GM23248 (cell line): ENCODE results near the gene NBEAL2. TPM values are rescaled to one million over a fixed set of nuclear protein-coding genes. Genes with fewer than 3 reads are reported as not detected.

Experiments
- DNase-seq: peaks from one replicate; pipeline ENCODE4 v3.0.0-alpha.2; 2015
- H2AFZ ChIP-seq: fragments of 200-600 bp; sonication (generic); 2 replicates; pipeline ENCODE4 v1.6.1; 2016; ENCODE audit warnings: antibody characterized with exemption
- H3F3A ChIP-seq: fragments of 200-600 bp; sonication (generic); 2 replicates; pipeline ENCODE4 v1.6.1; 2016; ENCODE audit warnings: mild to moderate bottlenecking, antibody characterized with exemption, mixed run types; ENCODE audit not compliant: insufficient read depth
- H3K27ac ChIP-seq: fragments of 200-600 bp; sonication (generic); 2 replicates; pipeline ENCODE4 v1.5.1; 2016; ENCODE audit warnings: mild to moderate bottlenecking
- H3K27me3 ChIP-seq: fragments of 200-600 bp; sonication (generic); replicated peaks from 2 replicates; pipeline ENCODE4 v1.6.1; 2016; ENCODE audit warnings: mild to moderate bottlenecking; ENCODE audit not compliant: insufficient read depth
- H3K36me3 ChIP-seq: fragments of 200-600 bp; sonication (generic); 2 replicates; pipeline ENCODE4 v1.6.1; 2016; ENCODE audit warnings: low read depth, mild to moderate bottlenecking
- H3K4me1 ChIP-seq: fragments of 200-600 bp; sonication (generic); 2 replicates; pipeline ENCODE4 v1.6.1; 2016; ENCODE audit warnings: mild to moderate bottlenecking; ENCODE audit not compliant: insufficient read depth
- H3K4me2 ChIP-seq: fragments of 200-600 bp; sonication (generic); one replicate; pipeline ENCODE4 v1.6.1; 2016; ENCODE audit warnings: mild to moderate bottlenecking; ENCODE audit not compliant: unreplicated experiment
- H3K4me3 ChIP-seq: fragments of 200-600 bp; sonication (generic); 2 replicates; pipeline ENCODE4 v1.5.1; 2016; ENCODE audit warnings: mild to moderate bottlenecking
- H3K79me2 ChIP-seq: fragments of 200-600 bp; sonication (generic); 2 replicates; pipeline ENCODE4 v1.6.1; 2016; ENCODE audit warnings: mild to moderate bottlenecking; ENCODE audit not compliant: insufficient read depth
- H3K9ac ChIP-seq: fragments of 200-600 bp; sonication (generic); 2 replicates; pipeline ENCODE4 v1.6.1; 2016; ENCODE audit warnings: mild to moderate bottlenecking
- H3K9me2 ChIP-seq: fragments of 200-600 bp; sonication (generic); 2 replicates; pipeline ENCODE4 v1.6.1; 2016; ENCODE audit warnings: mixed run types, mild to moderate bottlenecking, moderate library complexity; ENCODE audit not compliant: insufficient read depth
- H3K9me3 ChIP-seq: fragments of 200-600 bp; sonication (generic); one replicate; pipeline ENCODE4 v1.6.1; 2017; ENCODE audit warnings: low read depth
- H4K20me1 ChIP-seq: fragments of 200-600 bp; sonication (generic); 2 replicates; pipeline ENCODE4 v1.6.0; 2016; ENCODE audit not compliant: insufficient read depth
- EZH2 ChIP-seq: fragments of 200-600 bp; sonication (generic); IDR thresholded peaks from 2 replicates; pipeline ENCODE4 v1.6.1; 2018; ENCODE audit warnings: antibody characterized with exemption, mild to moderate bottlenecking; ENCODE audit not compliant: insufficient read depth, poor library complexity, severe bottlenecking
- EZH2phosphoT487 ChIP-seq: fragments of 200-600 bp; sonication (generic); IDR thresholded peaks from 2 replicates; pipeline ENCODE4 v1.6.1; 2018; ENCODE audit warnings: antibody characterized with exemption, moderate library complexity, mild to moderate bottlenecking, low read depth; ENCODE audit not compliant: insufficient read depth
- WGBS, 2 experiments: methylation state at CpG; one replicate each; pipeline ENCODE4 v1.1.6; 2015 to 2017; ENCODE audit warnings: low lambda C conversion rate in 2 of 2, low coverage in 1 of 2; ENCODE audit errors: missing lambda C conversion rate in 2 of 2; 5-methylcytosine and 5-hydroxymethylcytosine counted together
- in situ Hi-C: fragments of 300-500 bp; cut with MboI; formaldehyde crosslinking; loops from 2 replicates; pipeline ENCODE4 v1.15.0; 2020
- polyA plus RNA-seq: library from polyadenylated mRNA; unstranded; fragments of >200 nt; fragmentation: Nextera tagmentation; extraction: Ambion mirVana; gene quantifications from 2 replicates; pipeline ENCODE4 v1.2.1, GENCODE V29; 2016
- total RNA-seq: library from RNA; depleted of rRNA; stranded (reverse); fragments of >200 nt; shearing (Covaris generic); gene quantifications from 2 replicates; pipeline ENCODE4 v1.2.3, GENCODE V29; 2014

The NBEAL2 gene
- total and polyA plus RNA-seq, 2 experiments from 2014 or later, result 0.94 to 2.8 TPM

DNA sequence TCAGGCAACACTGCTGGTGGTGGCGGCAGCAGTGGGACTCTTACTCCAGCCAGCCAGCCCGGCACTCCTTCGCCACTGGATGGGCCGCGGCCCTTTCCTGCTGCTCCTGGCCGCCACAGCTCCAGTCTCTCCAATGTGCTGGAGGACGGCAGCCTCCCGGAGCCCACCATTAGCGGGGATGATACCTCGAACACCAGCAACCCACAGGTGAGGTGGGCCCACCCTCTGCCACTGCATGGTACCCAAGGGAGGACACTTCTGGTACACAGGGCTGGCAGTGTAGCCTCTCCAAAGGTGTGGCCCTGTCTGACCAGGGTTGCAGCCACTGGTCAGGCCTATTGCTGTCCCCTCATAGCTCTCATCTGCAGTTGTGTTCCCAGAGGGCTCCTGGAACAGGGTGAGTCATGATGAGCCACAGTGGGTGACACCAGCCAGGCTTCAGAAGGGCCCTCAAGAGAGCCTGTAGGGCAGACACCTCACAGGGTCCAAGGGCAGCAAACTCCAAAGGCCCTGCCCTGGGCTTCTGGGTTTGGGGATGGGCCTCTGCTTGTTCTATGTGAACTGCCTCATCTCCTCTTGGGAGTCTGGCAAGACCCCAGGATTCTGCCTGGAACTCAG, 20.8 kb downstream of the NBEAL2 start:
- no peaks in the 10 kb centered on the region for H4K20me1 ChIP-seq
- in situ Hi-C loops, result no loop called here
- no peak overlapping the region for H2AFZ ChIP-seq
- H3K4me2 ChIP-seq, result no peak overlapping the region
- H3K36me3 ChIP-seq, result no peaks in the 10 kb centered on the region
- no peak overlapping the region for H3K9ac ChIP-seq
- H3K9me2 ChIP-seq, result no peaks in the 10 kb centered on the region
- peaks cover 4% of the 10 kb centered on the region; the same call in 1 of the 2 replicates for H3K4me1 ChIP-seq
- H3K79me2 ChIP-seq, result no peaks in the 10 kb centered on the region
- no peaks in the 10 kb centered on the region for H3F3A ChIP-seq
- H3K27me3 ChIP-seq, result no peaks in the 10 kb centered on the region
- WGBS, 2 experiments, result 93 to 96% methylated on average over 10 of the region's 10 CpGs
- peak; percentile 63 for DNase-seq
- TF ChIP-seq EZH2phosphoT487 (no peak), EZH2 (no peak)
- no peak overlapping the region for H3K27ac ChIP-seq
- no peaks in the 10 kb centered on the region for H3K9me3 ChIP-seq
- H3K4me3 ChIP-seq, result no peak overlapping the region

DNA sequence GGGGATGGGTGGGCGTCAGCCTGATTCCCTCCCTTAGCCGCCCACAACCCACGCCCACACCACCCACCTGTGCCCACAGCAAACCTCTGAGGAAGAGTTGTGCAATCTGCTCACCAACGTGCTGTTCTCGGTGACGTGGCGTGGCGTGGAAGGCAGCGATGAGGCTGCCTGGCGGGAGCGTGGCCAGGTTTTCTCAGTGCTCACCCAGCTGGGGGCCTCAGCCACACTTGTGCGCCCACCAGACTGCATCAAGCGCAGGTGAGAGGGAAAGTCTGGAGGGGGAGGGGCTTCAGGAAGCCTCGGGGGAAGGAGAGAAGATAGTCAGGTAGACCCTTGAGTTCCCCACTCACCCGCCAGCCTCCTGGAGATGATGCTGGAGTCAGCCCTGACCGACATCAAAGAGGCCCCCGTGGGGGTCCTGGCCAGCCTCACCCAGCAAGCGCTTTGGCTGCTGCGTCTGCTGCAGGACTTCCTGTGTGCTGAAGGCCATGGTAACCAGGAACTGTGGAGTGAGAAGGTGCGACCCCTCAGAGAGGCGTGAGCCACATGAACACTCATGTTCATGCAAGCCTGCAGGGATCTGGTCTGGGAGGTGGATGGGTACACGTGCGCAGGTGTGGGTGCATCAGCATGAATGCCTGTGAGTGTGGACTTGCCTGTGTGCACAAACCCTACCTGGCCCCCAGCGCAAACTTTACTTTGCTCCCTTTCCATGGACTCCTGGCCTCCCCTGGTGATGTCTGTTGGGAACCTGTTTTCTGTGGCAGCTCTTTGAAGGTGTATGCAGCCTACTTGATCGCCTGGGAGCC, 21.7 kb downstream of the NBEAL2 start:
- no peak for DNase-seq
- TF ChIP-seq EZH2phosphoT487, result no peak
- TF ChIP-seq EZH2, result no peak
- H3K9ac ChIP-seq, result no peak overlapping the region
- no peaks in the 10 kb centered on the region for H3K9me3 ChIP-seq
- H2AFZ ChIP-seq, result no peak overlapping the region
- in situ Hi-C loops, result no loop called here
- H3F3A ChIP-seq, result no peaks in the 10 kb centered on the region
- no peaks in the 10 kb centered on the region for H3K27me3 ChIP-seq
- H3K79me2 ChIP-seq, result no peaks in the 10 kb centered on the region
- H3K27ac ChIP-seq, result no peak overlapping the region
- WGBS, 2 experiments, result 86 to 90% methylated on average over 24 to 25 of the region's 25 CpGs
- no peaks in the 10 kb centered on the region for H3K36me3 ChIP-seq
- no peaks in the 10 kb centered on the region for H3K9me2 ChIP-seq
- H3K4me2 ChIP-seq, result no peak overlapping the region
- H3K4me1 ChIP-seq, result peaks cover 4% of the 10 kb centered on the region; the same call in 1 of the 2 replicates
- no peak overlapping the region for H3K4me3 ChIP-seq
- H4K20me1 ChIP-seq, result no peaks in the 10 kb centered on the region

DNA sequence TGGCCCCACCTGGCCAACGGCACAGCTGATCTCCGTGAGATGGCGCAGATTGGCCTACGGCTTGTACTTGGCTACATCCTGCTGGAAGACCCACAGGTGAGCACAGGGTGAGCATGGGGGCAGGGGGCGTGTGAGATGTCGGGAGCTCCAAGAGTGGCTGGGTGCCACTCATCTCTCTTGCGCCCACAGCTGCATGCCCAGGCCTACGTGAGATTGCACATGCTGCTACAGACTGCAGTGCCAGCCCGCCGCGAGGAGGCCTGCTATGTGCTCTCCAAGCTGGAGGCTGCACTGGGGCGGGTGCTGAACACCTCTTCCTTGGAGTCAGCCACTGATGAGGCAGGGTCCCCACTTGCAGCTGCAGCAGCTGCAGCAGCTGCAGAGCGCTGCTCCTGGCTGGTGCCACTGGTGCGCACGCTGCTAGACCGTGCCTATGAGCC, 22.3 kb downstream of the NBEAL2 start:
- Histone ChIP-seq H3K27ac (no peak overlapping the region), H3K9ac (no peak overlapping the region), H3K9me2 (no peaks in the 10 kb centered on the region), H2AFZ (no peak overlapping the region), H3K4me3 (no peak overlapping the region), H3K9me3 (no peaks in the 10 kb centered on the region), H3K36me3 (no peaks in the 10 kb centered on the region), H4K20me1 (no peaks in the 10 kb centered on the region), H3F3A (no peaks in the 10 kb centered on the region), H3K4me1 (peaks cover 4% of the 10 kb centered on the region; the same call in 1 of the 2 replicates), H3K4me2 (no peak overlapping the region), H3K27me3 (no peaks in the 10 kb centered on the region), H3K79me2 (no peaks in the 10 kb centered on the region)
- in situ Hi-C loops, result no loop called here
- no peak for TF ChIP-seq EZH2phosphoT487
- TF ChIP-seq EZH2, result no peak
- DNase-seq, result no peak
- 97 to 98% methylated on average over 15 to 16 of the region's 16 CpGs for WGBS, 2 experiments

DNA sequence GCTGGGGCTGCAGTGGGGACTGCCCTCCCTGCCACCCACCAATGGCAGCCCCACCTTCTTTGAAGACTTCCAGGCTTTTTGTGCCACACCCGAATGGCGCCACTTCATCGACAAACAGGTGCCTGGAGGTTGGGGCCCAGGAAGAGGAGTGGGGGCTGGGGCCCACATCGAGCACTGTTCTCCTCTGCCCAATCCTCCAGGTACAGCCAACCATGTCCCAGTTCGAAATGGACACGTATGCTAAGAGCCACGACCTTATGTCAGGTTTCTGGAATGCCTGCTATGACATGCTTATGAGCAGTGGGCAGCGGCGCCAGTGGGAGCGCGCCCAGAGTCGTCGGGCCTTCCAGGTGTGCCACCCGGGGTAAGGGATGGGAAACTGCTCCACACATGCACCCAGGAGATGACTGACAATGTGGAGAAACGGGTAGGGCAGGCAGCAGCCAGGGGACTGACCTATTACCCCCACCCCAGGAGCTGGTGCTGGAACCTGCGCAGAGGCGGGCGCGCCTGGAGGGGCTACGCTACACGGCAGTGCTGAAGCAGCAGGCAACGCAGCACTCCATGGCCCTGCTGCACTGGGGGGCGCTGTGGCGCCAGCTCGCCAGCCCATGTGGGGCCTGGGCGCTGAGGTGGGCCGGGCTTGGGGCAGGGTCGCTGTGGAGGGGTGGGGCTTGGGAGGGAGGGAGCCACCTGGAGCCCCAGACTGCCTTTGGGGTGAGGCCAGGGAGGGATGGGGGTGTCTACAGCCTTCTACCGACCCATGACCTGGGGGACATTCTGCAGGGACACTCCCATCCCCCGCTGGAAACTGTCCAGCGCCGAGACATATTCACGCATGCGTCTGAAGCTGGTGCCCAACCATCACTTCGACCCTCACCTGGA, 22.9 kb downstream of the NBEAL2 start:
- no peak overlapping the region for H2AFZ ChIP-seq
- no peak for DNase-seq
- H3F3A ChIP-seq, result no peaks in the 10 kb centered on the region
- no peaks in the 10 kb centered on the region for H3K9me3 ChIP-seq
- in situ Hi-C loops, result no loop called here
- H3K27ac ChIP-seq, result no peak overlapping the region
- H3K4me2 ChIP-seq, result no peak overlapping the region
- no peaks in the 10 kb centered on the region for H3K79me2 ChIP-seq
- H3K4me3 ChIP-seq, result no peak overlapping the region
- TF ChIP-seq EZH2, result no peak
- no peak for TF ChIP-seq EZH2phosphoT487
- no peaks in the 10 kb centered on the region for H4K20me1 ChIP-seq
- 81% methylated on average over 29 to 35 of the region's 35 CpGs for WGBS, 2 experiments
- H3K9ac ChIP-seq, result no peak overlapping the region
- peaks cover 4% of the 10 kb centered on the region; the same call in 1 of the 2 replicates for H3K4me1 ChIP-seq
- H3K27me3 ChIP-seq, result no peaks in the 10 kb centered on the region
- H3K9me2 ChIP-seq, result no peaks in the 10 kb centered on the region
- H3K36me3 ChIP-seq, result no peaks in the 10 kb centered on the region
